ENCODE data around the gene NBDY.
A peak's percentile ranks its signal among the peaks of the same experiment; 100 is the strongest.
"Not testable (repeated sequence)": the region's sequence is repeated elsewhere in the genome, so short reads cannot be mapped to it uniquely, and the experiment has no call there.

Gene NBDY

DNA sequence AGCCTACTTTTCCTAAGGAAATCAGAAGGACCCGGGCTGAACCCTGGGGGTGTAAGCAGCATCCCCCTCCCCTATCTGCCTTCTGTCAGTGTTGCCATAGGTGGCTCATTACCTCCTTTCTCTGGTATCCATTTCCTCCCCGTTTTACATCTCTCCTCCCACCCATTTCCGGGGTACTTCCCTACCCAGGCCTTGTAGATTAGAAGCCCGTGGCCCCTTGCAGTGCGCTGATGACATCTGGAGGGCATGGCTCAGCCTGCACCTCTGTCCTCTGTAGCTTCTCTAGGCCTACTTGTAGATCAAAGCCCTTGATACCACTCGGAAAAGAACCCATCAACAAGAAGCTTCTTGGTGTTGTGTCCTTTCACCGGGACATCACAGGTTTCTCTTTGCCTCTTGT is 71.8 kb downstream of the NBDY start:
- DNase-seq (ENCODE audit: extremely low read depth, low read depth): no peak
- H3K4me3 ChIP-seq (replicated peaks; ENCODE audit: low read depth, low read length): no peak overlapping the region
- TF ChIP-seq, protein P1, sequence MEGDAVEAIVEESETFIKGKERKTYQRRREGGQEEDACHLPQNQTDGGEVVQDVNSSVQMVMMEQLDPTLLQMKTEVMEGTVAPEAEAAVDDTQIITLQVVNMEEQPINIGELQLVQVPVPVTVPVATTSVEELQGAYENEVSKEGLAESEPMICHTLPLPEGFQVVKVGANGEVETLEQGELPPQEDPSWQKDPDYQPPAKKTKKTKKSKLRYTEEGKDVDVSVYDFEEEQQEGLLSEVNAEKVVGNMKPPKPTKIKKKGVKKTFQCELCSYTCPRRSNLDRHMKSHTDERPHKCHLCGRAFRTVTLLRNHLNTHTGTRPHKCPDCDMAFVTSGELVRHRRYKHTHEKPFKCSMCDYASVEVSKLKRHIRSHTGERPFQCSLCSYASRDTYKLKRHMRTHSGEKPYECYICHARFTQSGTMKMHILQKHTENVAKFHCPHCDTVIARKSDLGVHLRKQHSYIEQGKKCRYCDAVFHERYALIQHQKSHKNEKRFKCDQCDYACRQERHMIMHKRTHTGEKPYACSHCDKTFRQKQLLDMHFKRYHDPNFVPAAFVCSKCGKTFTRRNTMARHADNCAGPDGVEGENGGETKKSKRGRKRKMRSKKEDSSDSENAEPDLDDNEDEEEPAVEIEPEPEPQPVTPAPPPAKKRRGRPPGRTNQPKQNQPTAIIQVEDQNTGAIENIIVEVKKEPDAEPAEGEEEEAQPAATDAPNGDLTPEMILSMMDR (IDR thresholded peaks at IDR 0.05; ENCODE audit: low read depth, low read length, missing control alignments): no peak

DNA sequence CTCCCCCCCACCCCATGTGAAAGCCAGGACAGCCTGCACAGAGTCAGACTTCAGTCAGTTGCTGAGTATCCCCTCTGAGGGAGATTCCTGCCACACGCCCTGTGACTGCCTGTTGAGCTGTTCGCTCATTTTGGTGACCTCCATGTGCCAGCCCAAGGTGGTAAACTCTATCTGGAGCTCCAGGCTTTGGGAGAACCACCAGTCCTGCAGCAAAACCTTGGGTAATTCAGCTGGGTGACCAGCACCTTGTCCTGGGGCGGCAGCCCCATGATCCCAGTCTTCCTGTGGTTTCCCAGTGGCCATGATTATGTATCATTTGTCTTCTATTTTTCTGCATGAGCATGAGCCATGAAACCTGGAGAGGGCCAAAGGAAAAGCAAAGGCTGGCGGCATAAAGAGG is 73.4 kb downstream of the NBDY start:
- DNase-seq (ENCODE audit: extremely low read depth, low read depth): no peak
- H3K4me3 ChIP-seq (replicated peaks; ENCODE audit: low read depth, low read length): no peak overlapping the region
- TF ChIP-seq, protein P1 (IDR thresholded peaks at IDR 0.05; ENCODE audit: low read depth, low read length, missing control alignments): no peak

DNA sequence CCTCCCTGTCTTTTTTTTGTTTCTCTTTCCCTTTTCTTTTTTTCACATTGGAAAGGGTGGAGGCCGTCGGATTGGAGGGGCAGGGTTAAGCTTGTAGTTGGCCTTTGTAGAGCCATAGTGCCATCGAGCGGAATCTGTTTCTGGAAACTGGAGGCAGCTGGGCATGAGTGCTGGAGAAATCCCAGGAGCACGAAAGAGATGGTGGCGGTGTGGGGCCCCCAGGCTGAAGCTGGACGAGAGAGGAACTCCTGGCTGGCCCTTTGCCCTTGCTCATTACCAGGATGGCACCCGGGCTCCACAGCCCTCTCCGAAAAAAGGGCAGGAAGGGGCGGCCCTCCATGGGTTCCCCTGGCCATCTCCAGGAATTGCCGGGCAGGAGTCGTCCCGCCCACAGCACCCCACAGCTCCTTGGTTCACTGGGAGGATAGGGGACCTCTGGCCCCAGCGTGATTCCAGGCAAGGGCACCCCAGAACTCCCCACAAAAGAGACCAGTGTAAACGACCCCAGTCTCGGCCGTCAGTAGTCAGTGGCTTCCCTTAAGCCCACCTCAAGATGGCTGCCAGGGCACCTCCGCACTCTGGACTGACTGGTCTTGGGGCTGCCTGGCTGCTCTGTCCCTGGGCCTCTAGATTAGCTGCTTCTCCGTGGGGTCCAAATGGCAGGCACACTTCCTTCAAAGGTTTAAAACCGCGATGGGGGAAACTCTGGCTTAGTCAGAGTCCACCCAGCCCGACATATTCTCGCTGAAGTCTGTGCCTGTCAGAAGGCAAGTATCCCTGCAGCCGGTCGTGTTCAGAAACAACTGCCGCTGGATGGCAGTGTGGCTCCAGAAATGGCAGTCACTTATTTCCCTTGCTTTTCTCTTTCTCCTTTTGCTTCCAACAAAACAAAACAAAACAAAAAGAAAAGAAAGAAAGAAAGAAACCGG is 74.1 kb downstream of the NBDY start:
- DNase-seq (ENCODE audit: extremely low read depth, low read depth): no peak
- TF ChIP-seq, protein P1 (IDR thresholded peaks at IDR 0.05; ENCODE audit: low read depth, low read length, missing control alignments): peak; percentile 31

DNA sequence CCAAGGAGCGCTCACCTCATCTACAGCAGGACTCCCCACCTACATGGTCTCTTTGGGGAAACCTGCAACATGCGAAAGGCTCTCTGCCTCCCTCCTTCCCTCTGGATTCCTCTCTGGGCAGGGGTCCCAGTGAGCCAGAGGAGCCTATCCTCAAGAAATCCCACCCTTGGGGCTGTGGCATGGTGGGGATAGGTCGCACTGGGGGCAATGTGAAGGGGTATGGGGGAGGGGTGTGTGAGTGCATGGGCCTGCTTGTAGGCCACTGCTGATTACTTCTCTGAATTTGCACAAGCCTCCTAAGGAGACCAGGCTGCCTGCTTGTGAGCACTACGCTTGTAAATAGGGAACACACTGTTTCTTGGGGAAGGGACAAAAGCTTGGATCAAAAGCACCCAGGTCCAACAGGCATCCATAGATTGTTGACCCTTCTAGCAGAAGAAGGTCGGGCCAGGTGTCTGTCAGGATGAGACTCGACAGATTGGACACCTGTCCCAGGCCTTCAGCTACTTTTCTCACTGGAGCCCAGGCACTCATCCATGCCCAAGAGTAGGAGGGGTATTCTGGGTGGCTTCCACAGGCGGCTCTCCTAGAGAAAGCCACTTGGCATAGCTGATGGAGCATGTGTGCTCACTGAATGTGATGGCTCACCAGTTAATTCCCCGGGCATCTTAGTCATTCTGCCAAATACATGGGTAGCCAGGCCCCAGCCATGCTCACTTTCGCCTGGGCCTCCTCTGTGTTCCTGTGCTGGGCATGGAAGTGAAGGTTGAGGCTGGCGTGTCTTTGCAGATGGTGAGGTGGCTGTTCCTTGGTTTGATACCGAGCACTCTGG is 75.0 kb downstream of the NBDY start:
- no peak for DNase-seq (ENCODE audit: extremely low read depth, low read depth)
- TF ChIP-seq, protein P1 (IDR thresholded peaks at IDR 0.05; ENCODE audit: low read depth, low read length, missing control alignments): no peak
- H3K4me3 ChIP-seq (replicated peaks; ENCODE audit: low read depth, low read length): no peak overlapping the region

More for the DNA sequence above, 74.1 kb downstream of the NBDY start:
- no peak overlapping the region for H3K4me3 ChIP-seq (replicated peaks; ENCODE audit: low read depth, low read length)

DNA sequence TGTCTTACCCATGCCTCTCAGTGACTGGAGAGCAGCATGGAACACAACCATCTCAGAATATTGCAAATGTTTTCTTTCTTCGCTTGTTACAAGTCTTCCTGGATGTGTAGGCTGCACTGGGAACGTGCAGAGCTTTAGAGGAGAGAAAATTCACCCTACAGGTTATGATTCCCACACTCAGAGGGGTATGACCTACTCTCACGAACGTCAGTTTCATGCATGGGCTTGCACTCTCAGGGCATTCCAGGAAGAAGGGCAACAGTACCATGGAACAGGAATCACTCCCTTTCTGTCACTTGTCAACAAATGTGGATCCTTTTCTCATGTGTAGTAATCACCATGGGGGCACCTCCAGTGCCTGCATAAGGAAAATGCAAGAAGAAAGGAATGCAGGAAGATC is 75.8 kb downstream of the NBDY start:
- H3K4me3 ChIP-seq (replicated peaks; ENCODE audit: low read depth, low read length): no peak overlapping the region
- no peak for DNase-seq (ENCODE audit: extremely low read depth, low read depth)

DNA sequence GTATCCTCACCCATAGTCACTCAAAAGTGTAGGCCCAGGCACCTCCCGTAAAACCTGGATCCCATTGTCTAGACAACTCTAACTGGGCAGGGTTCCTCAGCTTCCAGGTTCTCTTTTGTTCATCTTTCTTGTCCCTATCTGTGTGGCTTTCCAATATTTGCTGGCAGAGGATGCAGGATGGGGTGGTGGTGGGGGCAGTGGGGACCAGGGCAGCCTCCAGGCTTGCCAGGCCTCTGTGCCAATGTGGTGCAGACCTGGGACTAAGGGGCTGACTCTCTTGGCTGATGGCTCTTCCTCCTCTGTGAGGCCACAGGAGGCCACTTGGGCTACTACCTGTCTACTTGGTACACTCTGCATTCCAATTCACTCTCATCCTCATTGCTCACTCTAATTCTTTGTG is 76.4 kb downstream of the NBDY start:
- TF ChIP-seq, protein P1 (IDR thresholded peaks at IDR 0.05; ENCODE audit: low read depth, low read length, missing control alignments): no peak
- DNase-seq (ENCODE audit: extremely low read depth, low read depth): no peak
- no peak overlapping the region for H3K4me3 ChIP-seq (replicated peaks; ENCODE audit: low read depth, low read length)

More for the DNA sequence above, 75.8 kb downstream of the NBDY start:
- TF ChIP-seq, protein P1 (IDR thresholded peaks at IDR 0.05; ENCODE audit: low read depth, low read length, missing control alignments): no peak

DNA sequence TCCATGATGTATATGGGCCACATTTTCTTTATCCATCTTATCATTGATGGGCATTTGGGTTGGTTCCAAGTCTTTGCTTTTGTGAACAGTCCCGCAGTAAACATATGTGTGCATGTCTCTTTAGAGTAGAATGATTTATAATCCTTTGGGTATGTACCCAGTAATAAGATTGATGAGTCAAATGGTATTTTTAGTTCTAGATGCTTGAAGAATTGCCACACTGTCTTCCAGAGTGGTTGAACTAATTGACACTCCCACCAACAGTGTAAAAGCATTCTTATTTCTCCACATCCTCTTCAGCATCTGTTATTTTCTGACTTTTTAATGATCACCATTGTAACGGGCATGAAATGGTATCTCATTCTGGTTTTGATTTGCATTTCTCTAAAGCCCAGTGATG is 77.1 kb downstream of the NBDY start:
- H3K4me3 ChIP-seq (replicated peaks; ENCODE audit: low read depth, low read length); DNase-seq (ENCODE audit: extremely low read depth, low read depth): not testable (repeated sequence)

Data from HFF-Myc (cell line).